ENCODE measurements around the gene SGIP1.
A peak's percentile ranks its signal among the peaks of the same experiment; 100 is the strongest.

DNA sequence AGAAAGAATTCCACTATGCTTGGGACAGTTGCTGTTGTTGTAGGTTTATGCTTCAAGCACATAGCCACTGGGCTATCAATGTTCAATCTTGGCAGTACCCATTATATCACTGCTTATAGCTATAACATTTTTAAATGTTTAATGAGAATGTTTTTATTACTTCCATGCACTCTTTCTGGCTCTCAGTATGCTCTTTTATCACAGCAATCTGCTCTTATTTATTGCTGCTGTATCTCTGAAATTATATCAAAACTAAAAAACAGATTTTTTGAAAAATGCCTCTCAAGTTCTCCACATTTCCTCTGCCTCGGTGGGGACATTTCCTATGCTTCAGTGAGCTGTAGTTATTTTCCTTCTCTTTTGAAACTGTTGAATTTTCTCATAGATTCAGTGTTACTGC, 5.4 kb upstream of the SGIP1 start:
- peak; percentile 67; the same call in 1 of the 2 replicates for TF ChIP-seq GATA2 (IDR thresholded peaks at IDR 0.05; ENCODE audit: low read depth, low read length)
- peak; percentile 82 for TF ChIP-seq GATA3 (IDR thresholded peaks at IDR 0.05; ENCODE audit: low read depth, low read length)

Data from SH-SY5Y (cell line).